ENCODE data around the gene CMSS1. TPM values are rescaled to one million over a fixed set of nuclear protein-coding genes. Genes with fewer than 3 reads are reported as not detected.

Gene CMSS1
- total RNA-seq, 1 donor from 2014 or later = 34.8 TPM

GRCh38 chr3:100160521-100160920, 342.9 kb downstream of the CMSS1 start:
- Histone ChIP-seq H3K36me3 (peaks cover 5% of the 10 kb centered on the region), H3K27me3 (ENCODE audit: low read depth) (no peaks in the 10 kb centered on the region), H3K27ac (replicated peaks) (peak overlapping the region; percentile 77), H3K4me3 (no peak overlapping the region), H3K4me1 (peaks cover 64% of the 10 kb centered on the region), H3K9me3 (replicated peaks) (peaks cover 12% of the 10 kb centered on the region)
- no peak for TF ChIP-seq CTCF (IDR thresholded peaks at IDR 0.05; ENCODE audit: borderline replicate concordance)
- DNase-seq = no peak
- intact Hi-C loops (cut with micrococcal nuclease) = loop anchor here (10.0 kb wide), 1 partner anchor 66 kb away; no protein-coding TSS in a partner anchor

GRCh38 chr3:100163787-100164186, 346.1 kb downstream of the CMSS1 start:
- Histone ChIP-seq H3K27me3 (ENCODE audit: low read depth) (no peaks in the 10 kb centered on the region), H3K4me1 (peaks cover 51% of the 10 kb centered on the region), H3K4me3 (no peak overlapping the region), H3K27ac (replicated peaks) (peak overlapping the region; percentile 75), H3K9me3 (replicated peaks) (no peaks in the 10 kb centered on the region), H3K36me3 (no peaks in the 10 kb centered on the region)
- intact Hi-C loops (cut with micrococcal nuclease) = loop anchor here (10.0 kb wide), 1 partner anchor 69 kb away; no protein-coding TSS in a partner anchor
- DNase-seq = no peak
- no peak for TF ChIP-seq CTCF (IDR thresholded peaks at IDR 0.05; ENCODE audit: borderline replicate concordance)

- Histone ChIP-seq H3K36me3 (no peaks in the 10 kb centered on the region), H3K27me3 (ENCODE audit: low read depth) (no peaks in the 10 kb centered on the region), H3K4me3 (no peak overlapping the region), H3K4me1 (peaks cover 51% of the 10 kb centered on the region), H3K9me3 (replicated peaks) (no peaks in the 10 kb centered on the region), H3K27ac (replicated peaks) (peak overlapping the region; percentile 75)
- intact Hi-C loops (cut with micrococcal nuclease) = loop anchor here (10.0 kb wide), 1 partner anchor 70 kb away; no protein-coding TSS in a partner anchor
- TF ChIP-seq CTCF (IDR thresholded peaks at IDR 0.05; ENCODE audit: borderline replicate concordance) = no peak
- no peak for DNase-seq
Observed at GRCh38 chr3:100164743-100165142, 347.1 kb downstream of the CMSS1 start.

- H3K9me3 ChIP-seq (replicated peaks) = no peaks in the 10 kb centered on the region
- H3K36me3 ChIP-seq = no peaks in the 10 kb centered on the region
- H3K27me3 ChIP-seq (ENCODE audit: low read depth) = no peaks in the 10 kb centered on the region
- no peak for TF ChIP-seq CTCF (IDR thresholded peaks at IDR 0.05; ENCODE audit: borderline replicate concordance)
- no peak overlapping the region for H3K4me3 ChIP-seq
- H3K27ac ChIP-seq (replicated peaks) = no peak overlapping the region
- H3K4me1 ChIP-seq = peaks cover 51% of the 10 kb centered on the region
- DNase-seq = no peak
- intact Hi-C loops (cut with micrococcal nuclease) = loop anchor here (10.0 kb wide), 1 partner anchor 71 kb away; no protein-coding TSS in a partner anchor
Observed at GRCh38 chr3:100165926-100166550, 348.4 kb downstream of the CMSS1 start.

DNA sequence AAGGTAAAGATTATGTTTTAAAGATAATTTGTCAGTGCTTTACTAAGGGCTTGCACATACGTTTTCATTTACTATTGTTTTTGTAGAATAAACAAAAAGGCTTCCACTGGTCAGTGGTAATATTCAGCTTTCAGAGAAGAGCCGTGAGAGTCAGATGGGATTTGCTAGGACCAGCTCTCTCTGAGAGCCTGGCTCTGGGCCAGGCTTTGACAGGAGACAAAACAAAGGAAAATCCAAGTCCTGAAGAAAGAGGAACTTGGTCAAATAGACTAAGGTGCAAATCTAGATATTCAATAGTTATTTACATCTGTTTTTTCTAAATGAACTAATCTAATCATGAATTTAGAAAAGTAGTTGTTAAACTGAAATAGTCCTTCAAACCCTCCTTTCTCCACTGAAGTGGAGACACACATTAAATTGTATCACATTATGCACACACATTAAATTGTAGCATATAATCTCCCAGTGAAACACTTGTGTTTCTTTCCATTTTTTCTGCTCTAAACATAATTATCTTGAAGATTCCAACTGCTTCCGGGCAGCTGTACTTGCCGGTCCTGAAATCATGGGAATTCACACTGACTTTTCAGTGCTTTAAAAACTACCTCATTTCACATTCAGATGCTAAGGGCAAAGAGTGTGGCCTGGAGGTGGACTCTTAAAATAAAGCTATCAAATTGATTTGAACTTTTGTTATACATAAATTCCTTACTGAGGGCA, 351.7 kb downstream of the CMSS1 start:
- peak; percentile 34 for DNase-seq
- H3K36me3 ChIP-seq = peaks cover 6% of the 10 kb centered on the region
- H3K27me3 ChIP-seq (ENCODE audit: low read depth) = no peaks in the 10 kb centered on the region
- no peak overlapping the region for H3K4me3 ChIP-seq
- no peak for TF ChIP-seq CTCF (IDR thresholded peaks at IDR 0.05; ENCODE audit: borderline replicate concordance)
- peak overlapping the region; percentile 59 for H3K27ac ChIP-seq (replicated peaks)
- no peaks in the 10 kb centered on the region for H3K9me3 ChIP-seq (replicated peaks)
- intact Hi-C loops (cut with micrococcal nuclease) = loop anchor here (10.0 kb wide), 1 partner anchor 75 kb away; no protein-coding TSS in a partner anchor
- H3K4me1 ChIP-seq = peaks cover 40% of the 10 kb centered on the region

Measured in left ventricle myocardium inferior (tissue), 1 donor.